BE2C (cell line): Measurements from ENCODE around the gene CEP192.

Source experiments
- DNase-seq: peaks from one replicate; pipeline ENCODE4 v3.0.0-alpha.2; 2020
- H3K27me3 ChIP-seq: fragments of 250-450 bp; sonication (Bioruptor Pico); 2 replicates; pipeline ENCODE4 v1.5.1; 2020; ENCODE audit warnings: mild to moderate bottlenecking
- H3K36me3 ChIP-seq: fragments of 250-450 bp; sonication (Bioruptor Pico); 2 replicates; pipeline ENCODE4 v1.5.1; 2020; ENCODE audit warnings: mild to moderate bottlenecking
- H3K4me1 ChIP-seq: fragments of 250-450 bp; sonication (Bioruptor Pico); 2 replicates; pipeline ENCODE4 v1.5.1; 2020
- H3K4me3 ChIP-seq: 2 replicates; pipeline ENCODE4 v1.5.1; 2011; ENCODE audit warnings: low read depth, low read length
- H3K9me3 ChIP-seq: fragments of 250-450 bp; sonication (Bioruptor Pico); 2 replicates; pipeline ENCODE4 v1.5.1; 2020
- TF ChIP-seq, protein P1 (sequence below): IDR thresholded peaks from 2 replicates; pipeline ENCODE4 v1.5.1; 2012; ENCODE audit warnings: mild to moderate bottlenecking, low read depth, low read length

CEP192 gene

DNA sequence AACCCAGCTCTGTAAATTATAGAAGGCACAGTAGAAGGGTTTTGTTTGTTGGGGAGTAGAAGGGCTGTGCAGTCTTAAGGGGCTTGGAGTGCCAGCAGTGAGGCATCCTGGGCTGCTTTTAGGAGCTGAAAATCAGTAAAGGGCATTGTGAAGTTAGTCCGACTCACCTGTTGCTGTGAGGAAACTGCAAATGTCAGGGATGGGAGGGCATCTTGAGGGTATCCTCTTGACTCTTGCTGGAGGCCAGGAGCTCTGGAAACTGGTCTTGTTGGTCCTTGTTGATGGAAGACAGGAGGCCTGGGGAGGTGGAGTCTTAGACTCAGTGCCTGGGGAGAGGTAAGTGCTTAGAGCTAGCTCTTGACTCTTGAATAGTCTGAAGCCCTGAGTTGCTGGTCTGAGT lies 14.1 kb downstream of the CEP192 start:
- Histone ChIP-seq H3K27me3 (no peaks in the 10 kb centered on the region), H3K36me3 (peaks cover 5% of the 10 kb centered on the region), H3K4me3 (no peak overlapping the region), H3K9me3 (no peaks in the 10 kb centered on the region), H3K4me1 (no peaks in the 10 kb centered on the region)
- TF ChIP-seq, protein P1, sequence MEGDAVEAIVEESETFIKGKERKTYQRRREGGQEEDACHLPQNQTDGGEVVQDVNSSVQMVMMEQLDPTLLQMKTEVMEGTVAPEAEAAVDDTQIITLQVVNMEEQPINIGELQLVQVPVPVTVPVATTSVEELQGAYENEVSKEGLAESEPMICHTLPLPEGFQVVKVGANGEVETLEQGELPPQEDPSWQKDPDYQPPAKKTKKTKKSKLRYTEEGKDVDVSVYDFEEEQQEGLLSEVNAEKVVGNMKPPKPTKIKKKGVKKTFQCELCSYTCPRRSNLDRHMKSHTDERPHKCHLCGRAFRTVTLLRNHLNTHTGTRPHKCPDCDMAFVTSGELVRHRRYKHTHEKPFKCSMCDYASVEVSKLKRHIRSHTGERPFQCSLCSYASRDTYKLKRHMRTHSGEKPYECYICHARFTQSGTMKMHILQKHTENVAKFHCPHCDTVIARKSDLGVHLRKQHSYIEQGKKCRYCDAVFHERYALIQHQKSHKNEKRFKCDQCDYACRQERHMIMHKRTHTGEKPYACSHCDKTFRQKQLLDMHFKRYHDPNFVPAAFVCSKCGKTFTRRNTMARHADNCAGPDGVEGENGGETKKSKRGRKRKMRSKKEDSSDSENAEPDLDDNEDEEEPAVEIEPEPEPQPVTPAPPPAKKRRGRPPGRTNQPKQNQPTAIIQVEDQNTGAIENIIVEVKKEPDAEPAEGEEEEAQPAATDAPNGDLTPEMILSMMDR = no peak
- DNase-seq = no peak

DNA sequence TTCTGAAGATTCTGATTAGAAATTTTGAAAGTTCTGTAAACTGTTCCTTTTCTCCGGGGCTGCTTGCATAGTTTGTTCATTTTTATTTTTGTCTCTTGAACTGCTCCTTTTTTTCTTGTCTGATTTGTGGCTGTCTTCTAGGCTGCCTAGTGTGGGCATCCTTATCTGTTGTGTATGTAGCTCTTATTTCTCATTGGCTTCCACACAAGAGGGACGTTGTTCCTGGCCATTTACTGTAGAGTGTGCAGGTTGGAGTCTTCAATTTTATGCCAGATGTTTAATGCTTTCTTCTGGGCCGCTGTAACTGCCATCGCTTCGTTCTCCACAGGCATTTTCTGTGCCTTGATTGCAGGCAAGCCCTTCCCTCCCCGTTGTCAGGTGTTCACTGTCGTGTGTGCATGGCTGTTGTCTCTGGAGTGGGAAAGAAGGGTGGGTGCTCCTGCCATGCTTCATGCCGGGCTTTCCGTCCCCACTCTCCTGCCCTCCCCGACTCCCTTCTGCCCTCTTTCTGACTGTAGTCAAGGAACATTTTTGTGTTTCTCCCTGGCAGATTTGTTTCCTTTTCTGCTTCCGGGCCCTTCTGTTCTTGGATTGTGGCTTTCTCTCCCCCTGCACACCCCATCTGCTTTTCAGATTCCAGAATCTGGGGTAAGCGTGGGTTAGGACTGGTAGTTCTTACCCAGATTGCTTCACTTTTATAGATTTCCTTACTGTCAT lies 15.5 kb downstream of the CEP192 start:
- TF ChIP-seq, protein P1 = no peak
- Histone ChIP-seq H3K4me3 (no peak overlapping the region), H3K9me3 (no peaks in the 10 kb centered on the region), H3K27me3 (no peaks in the 10 kb centered on the region), H3K36me3 (peaks cover 5% of the 10 kb centered on the region), H3K4me1 (no peaks in the 10 kb centered on the region)
- DNase-seq = no peak

DNA sequence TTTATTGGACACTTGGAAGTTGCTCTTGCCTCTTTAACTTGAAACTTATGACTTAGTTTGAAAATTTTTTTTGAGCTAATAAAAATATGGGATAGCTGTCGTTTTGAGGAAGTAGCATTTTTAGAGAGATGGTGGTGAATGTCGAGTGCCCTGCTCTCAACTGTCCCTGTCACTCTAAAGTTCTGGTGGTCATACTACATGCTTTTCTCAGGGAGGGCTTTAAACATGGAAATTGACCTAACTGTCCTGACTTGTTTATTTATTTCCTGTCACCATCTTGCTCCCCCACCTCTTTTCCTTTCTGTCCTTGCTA lies 16.0 kb downstream of the CEP192 start:
- H3K4me3 ChIP-seq = no peak overlapping the region
- no peaks in the 10 kb centered on the region for H3K9me3 ChIP-seq
- no peaks in the 10 kb centered on the region for H3K4me1 ChIP-seq
- H3K27me3 ChIP-seq = no peaks in the 10 kb centered on the region
- peaks cover 5% of the 10 kb centered on the region for H3K36me3 ChIP-seq
- TF ChIP-seq, protein P1 = no peak
- DNase-seq = no peak

DNA sequence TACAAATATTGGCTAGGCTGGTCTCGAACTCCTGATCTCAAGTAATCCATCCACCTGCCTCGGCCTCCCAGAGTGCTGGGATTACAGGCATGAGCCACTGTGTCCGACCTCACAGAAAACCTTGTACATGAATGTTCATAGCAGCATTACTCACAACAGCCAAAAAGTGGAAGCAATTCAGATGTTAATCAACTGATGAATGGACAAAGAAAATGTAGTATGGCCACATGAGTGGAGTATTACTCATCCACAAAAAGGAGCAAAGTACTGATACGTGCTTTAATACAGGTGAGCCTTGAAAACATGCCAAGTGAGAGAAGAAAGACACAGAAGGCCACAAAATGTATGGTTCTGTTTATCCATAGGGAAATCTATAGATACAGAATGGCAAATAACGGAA lies 20.6 kb downstream of the CEP192 start:
- no peak for DNase-seq
- peaks cover 8% of the 10 kb centered on the region for H3K36me3 ChIP-seq

DNA sequence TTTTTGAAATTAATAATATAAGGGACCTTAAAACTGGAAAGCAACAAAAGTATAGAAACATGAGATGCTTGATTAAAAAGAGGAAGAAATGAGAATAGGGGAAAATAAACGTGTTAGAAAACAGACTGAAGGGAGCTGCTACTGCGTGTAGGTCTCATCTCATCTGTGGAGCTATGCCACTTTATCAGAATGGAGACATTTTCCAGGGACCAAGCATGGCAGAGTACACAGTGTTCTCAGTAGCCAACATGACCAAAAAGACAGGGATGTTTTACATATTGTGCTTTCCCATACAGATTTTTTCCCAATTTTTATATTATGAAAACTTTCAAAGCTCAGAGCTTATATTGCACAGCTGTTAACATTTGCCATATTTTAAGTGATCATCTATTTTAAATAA lies 23.1 kb downstream of the CEP192 start:
- H3K36me3 ChIP-seq = peaks cover 8% of the 10 kb centered on the region

More for the DNA sequence above, 20.6 kb downstream of the CEP192 start:
- no peaks in the 10 kb centered on the region for H3K4me1 ChIP-seq
- TF ChIP-seq, protein P1 = no peak
- no peaks in the 10 kb centered on the region for H3K27me3 ChIP-seq
- no peaks in the 10 kb centered on the region for H3K9me3 ChIP-seq
- H3K4me3 ChIP-seq = no peak overlapping the region

DNA sequence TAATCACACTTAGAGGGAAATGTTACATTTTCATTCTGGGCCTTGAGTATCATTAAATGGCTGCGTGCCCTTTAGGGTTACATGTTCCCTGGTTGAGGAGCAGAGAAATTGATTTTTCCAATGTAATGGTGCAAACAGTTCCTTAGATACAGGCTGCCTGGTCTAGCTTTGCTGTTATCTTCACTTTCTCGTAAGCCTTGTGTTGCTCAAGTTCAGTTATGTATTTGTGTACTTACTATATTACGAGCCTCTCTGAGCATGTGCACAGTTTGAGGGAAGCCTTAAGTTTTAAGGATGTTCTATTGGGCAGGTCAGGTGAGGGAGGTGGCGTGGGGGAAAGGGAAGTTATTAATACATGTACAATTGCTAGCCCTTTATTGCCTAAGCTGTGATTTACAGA lies 23.7 kb downstream of the CEP192 start:
- no peak overlapping the region for H3K4me3 ChIP-seq
- peaks cover 4% of the 10 kb centered on the region; the same call in 1 of the 2 replicates for H3K36me3 ChIP-seq
- DNase-seq = no peak
- no peaks in the 10 kb centered on the region for H3K4me1 ChIP-seq
- no peaks in the 10 kb centered on the region for H3K9me3 ChIP-seq
- TF ChIP-seq, protein P1 = no peak
- H3K27me3 ChIP-seq = no peaks in the 10 kb centered on the region

More for the DNA sequence above, 23.1 kb downstream of the CEP192 start:
- Histone ChIP-seq H3K27me3 (no peaks in the 10 kb centered on the region), H3K9me3 (no peaks in the 10 kb centered on the region), H3K4me3 (no peak overlapping the region), H3K4me1 (no peaks in the 10 kb centered on the region)
- TF ChIP-seq, protein P1 = no peak
- DNase-seq = no peak
